Left lobe of liver (tissue), 2 donors: ENCODE results near the gene ZBTB48. TPM values are rescaled to one million over a fixed set of nuclear protein-coding genes. Genes with fewer than 3 reads are reported as not detected.
"Not testable (repeated sequence)": the region's sequence is repeated elsewhere in the genome, so short reads cannot be mapped to it uniquely, and the experiment has no call there.

Experiments
- ATAC-seq: fragments of 200-7000 bp; cut with Tn5 transposase; one replicate; pipeline ENCODE4 v1.9.1; 2020; ENCODE audit warnings: mild to moderate bottlenecking, moderate library complexity
- DNase-seq: peaks from one replicate; pipeline ENCODE4 v3.0.0-alpha.2; 2020; ENCODE audit warnings: low spot score
- total RNA-seq: library from RNA; stranded (reverse); gene quantifications from one replicate; pipeline ENCODE4 v1.2.1, GENCODE V29; 2021
- donor health status: DM: no; HTN: no; CAD: no; lungs with moderate emphysema.
- donor health status: DM: no; HTN: yes; CAD: no.

ZBTB48 gene
- total RNA-seq, 1 donor from 2014 or later = 38.4 TPM

DNA sequence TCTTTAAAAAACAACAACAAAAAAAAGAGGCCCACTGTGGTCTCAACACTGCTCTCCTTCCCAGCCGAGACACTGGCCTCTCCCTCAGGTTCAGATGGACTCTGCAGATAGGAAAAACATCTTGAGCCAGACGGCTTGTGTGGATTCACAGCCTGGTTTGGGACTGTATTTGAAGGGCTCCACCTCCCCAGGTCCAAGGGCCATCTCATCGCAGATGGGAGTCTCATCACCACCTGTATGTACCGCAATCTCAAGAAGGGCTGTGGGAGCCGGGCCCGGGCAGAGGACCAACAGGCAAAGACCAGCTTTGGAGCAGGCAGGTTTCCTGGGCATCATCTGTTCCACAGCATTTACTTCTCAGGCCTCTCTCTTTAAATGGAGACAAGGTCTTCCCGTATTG is 10.3 kb downstream of the ZBTB48 start:
- no peak for ATAC-seq
- DNase-seq = no peak

DNA sequence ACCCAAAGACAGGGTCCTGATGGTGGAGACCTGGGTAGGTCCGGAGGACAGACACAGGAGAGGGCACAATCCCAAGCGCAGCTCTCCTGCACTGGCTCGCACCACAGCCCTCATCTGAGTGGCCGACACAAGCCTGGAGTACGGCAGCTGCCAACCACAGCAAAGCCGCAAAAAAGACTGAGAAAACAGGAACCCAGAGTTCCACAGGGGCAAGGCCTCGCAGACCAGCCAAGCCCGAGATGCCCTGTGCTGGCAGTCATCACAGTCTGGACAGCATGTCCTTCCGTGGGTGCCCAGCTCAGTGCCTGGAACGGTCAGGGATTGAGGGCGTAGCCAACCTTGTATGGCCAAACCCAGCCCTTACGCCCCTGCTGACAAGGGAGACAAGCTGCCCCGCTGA is 11.4 kb downstream of the ZBTB48 start:
- ATAC-seq = peak; percentile 26
- peak; percentile 48 for DNase-seq

DNA sequence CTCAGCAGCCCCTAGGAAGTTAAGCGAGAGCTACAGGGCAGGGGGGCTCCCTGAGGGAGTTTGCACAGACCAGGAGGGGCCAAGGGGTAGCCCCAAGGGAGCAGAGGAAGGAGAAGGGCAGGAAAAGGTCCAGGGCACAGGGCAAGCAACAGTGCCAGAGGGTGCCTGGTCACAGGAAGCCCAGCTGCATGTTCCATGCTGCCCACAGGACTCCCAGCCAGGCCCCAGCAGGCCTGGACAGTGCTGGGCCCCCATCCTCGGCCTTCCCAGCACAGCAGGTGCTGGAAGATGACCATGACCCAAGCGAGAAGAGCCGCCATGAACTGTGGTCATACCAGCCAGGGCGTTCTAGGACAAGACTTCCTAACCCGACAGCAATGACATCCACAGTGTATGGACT is 11.8 kb downstream of the ZBTB48 start:
- DNase-seq = no peak
- peak; percentile 2 for ATAC-seq

- no peak for ATAC-seq
These were observed 12.6 kb downstream of the ZBTB48 start for GRCh38 chr1:6592441-6592840.

DNA sequence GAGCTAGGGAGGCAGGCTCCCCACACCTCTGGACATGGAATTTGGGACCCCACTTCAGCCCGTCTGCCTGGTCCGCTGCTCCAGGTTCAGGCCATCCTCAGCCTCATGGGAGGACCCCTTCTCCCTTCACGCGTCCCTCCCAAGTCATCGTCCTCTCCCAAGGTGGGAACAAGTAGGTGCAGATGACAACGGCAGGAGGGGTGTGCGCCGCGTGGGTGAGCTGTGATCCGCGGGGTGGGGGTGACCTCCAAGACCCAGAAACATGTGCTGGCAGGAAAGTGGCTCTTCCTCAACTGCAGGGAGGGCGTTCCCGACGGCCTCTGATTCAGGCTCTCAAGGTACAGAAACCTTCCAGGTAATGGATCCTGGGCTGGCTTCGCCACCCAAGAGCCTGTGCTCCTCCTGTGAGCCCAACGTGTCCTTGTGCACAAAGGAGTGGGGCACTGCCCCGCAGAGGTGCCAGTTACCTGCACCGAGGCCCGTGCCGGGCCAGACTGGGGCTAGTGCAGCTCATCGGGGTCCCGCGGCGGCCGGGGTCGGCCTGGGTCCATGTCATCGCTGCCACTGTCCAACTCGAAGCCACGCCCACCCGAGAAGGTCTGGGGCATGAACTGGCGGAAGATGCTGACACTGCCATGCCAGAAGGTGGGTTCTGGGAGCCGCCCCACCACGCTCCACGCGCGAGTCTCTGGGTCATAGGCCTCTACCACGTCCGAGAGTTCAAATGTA is 13.2 kb downstream of the ZBTB48 start:
- DNase-seq (no peak), ATAC-seq (no peak)

More at GRCh38 chr1:6592441-6592840, 12.6 kb downstream of the ZBTB48 start:
- no peak for DNase-seq

GRCh38 chr1:6593810-6594209 is 14.0 kb downstream of the ZBTB48 start:
- DNase-seq = no peak
- ATAC-seq = no peak

DNA sequence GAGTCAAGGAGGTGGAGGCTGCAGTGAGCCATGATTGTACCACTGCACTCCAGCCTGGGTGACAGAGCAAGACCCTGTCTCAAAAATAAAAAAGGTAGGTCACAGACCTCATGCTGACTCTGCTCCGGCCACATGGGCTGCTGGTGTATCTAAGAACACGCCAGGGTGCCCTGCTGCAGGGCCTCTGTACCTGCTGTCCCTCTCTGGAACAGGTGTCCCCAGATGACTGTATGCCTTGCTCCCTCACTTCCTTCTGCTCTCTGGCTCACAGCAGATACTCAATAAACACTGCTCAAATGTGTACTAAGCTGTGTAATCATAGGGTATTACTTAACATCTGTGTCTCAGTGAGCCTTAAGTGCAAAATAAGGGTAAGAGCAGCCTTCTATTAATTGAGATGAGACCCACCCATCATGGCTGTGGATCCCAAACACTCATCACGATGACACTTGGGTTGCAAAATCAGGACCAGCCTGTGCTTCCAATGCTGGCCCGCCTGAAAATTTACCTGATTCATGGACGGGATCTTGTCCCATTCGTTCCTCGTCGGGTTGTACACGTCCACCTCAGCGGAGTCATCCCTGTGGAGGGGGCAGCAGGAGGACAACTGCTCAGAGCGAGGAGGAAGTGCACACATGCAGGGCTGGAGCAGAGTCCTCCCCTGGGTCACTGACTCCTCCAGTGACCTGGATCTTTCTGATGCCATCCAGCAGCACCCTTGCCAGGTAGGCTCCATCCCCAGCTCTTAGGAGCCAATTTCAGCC is 15.4 kb downstream of the ZBTB48 start:
- no peak for DNase-seq
- ATAC-seq = peak; percentile 9

DNA sequence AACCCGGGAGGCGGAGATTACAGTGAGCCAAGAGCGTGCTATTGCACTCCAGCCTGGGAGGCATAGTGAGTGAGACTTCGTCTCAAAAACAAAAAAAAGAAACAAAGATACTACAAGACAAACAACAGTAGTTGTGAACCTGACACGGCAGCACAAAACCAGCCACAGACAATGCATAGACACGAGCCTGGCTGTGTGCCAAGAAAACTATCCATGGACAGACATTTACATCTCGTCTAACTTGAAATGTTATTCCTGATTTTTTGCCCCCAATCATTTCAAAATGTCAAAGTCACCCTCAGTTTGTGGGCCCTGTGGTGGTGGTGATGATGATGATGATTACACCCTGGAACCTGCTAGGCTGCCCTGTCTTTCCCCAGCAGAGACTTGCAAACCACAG is 16.6 kb downstream of the ZBTB48 start:
- no peak for DNase-seq
- ATAC-seq = no peak

- no peak for ATAC-seq
- no peak for DNase-seq
These were observed 17.3 kb downstream of the ZBTB48 start for GRCh38 chr1:6596886-6597776.

GRCh38 chr1:6597777-6598131 is 18.0 kb downstream of the ZBTB48 start:
- ATAC-seq = no peak
- DNase-seq = no peak

GRCh38 chr1:6599141-6599975 is 19.6 kb downstream of the ZBTB48 start:
- ATAC-seq = no peak
- no peak for DNase-seq

- not testable (repeated sequence) for ATAC-seq, DNase-seq
These were observed 20.2 kb downstream of the ZBTB48 start for GRCh38 chr1:6599991-6600390.

- DNase-seq = no peak
- ATAC-seq = no peak
These were observed 20.7 kb downstream of the ZBTB48 start for GRCh38 chr1:6600410-6601048.

GRCh38 chr1:6601049-6601922 is 21.5 kb downstream of the ZBTB48 start:
- ATAC-seq (peak; percentile 54), DNase-seq (peak; percentile 91)

GRCh38 chr1:6601923-6602668 is 22.3 kb downstream of the ZBTB48 start:
- DNase-seq (peak; percentile 82), ATAC-seq (peak; percentile 47)

DNA sequence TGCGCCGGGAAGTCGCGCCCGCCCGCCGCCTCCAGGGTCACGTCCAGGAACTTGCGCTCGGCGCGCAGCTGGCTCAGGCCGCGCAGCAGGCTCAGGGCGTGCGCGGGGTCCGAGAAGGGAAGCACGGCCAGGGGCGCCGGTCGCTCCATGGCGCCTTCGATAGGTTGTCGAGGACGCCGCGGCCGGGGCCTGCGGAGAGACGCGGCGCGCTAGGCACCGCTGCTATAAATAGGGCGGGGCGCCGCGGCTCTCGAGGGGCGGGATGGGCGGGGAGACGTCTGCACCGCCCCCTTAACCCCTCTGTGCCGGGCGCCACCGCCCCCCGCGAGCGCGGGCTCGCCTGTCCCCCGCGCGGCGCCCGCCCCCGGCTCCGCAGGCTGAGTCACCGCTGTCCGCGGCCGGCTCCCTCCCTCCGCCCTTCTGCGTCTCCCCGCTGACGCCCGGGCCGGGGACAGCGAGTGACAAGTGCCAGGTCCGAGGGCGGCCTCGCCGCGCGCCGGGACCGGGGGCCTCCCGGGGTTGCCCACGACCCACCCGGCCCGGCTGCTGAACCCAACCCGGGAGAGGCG is 23.0 kb downstream of the ZBTB48 start, which contains the start of gene KLHL21:
TSS of gene KLHL21 (minus strand) at position 201 of the 569 bp plus-strand sequence. CDS start at position 149, 52 bp downstream.
- peak; percentile 87 for DNase-seq
- ATAC-seq = peak; percentile 73

- DNase-seq = peak; percentile 59
- peak; percentile 18 for ATAC-seq
These were observed 23.6 kb downstream of the ZBTB48 start for GRCh38 chr1:6603238-6603914.
